Fibroblast of mammary gland (primary cell): ENCODE measurements around the gene LRRC14B.
"Not testable (repeated sequence)": the region's sequence is repeated elsewhere in the genome, so short reads cannot be mapped to it uniquely, and the experiment has no call there.

Experiments used
- DNase-seq: peaks from one replicate; pipeline ENCODE4 v3.0.0-alpha.2; 2010; ENCODE audit warnings: low read depth
- H3K4me3 ChIP-seq: 2 replicates; pipeline ENCODE4 v1.5.1; 2011; ENCODE audit warnings: low read depth, mild to moderate bottlenecking, low read length, moderate library complexity; ENCODE audit not compliant: control insufficient read depth
- CTCF ChIP-seq: conservative IDR thresholded peaks from 2 replicates; pipeline ENCODE4 v1.5.1; 2011; ENCODE audit warnings: low read depth, low read length, inconsistent platforms; ENCODE audit not compliant: control insufficient read depth, insufficient read depth

The LRRC14B gene

GRCh38 chr5:217494-218456 is 26.5 kb downstream of the LRRC14B start, which contains the start of the genes CCDC127 and SDHA:
CCDC127 (minus strand) TSS chr5:218153; CDS start chr5:216849, 1,304 bp downstream.
SDHA (plus strand) TSS chr5:218320; CDS start chr5:218356, 36 bp downstream.
- DNase-seq, result peak; percentile 83
- peak; percentile 19 for TF ChIP-seq CTCF
- H3K4me3 ChIP-seq, result peak within 1 kb of the TSS; percentile 80

- TF ChIP-seq CTCF, result no peak
- DNase-seq, result no peak
- H3K4me3 ChIP-seq, result peak overlapping the region; percentile 80
Observed at GRCh38 chr5:218457-219291, 27.4 kb downstream of the LRRC14B start.

- H3K4me3 ChIP-seq, result peak overlapping the region; percentile 80
- TF ChIP-seq CTCF, result no peak
- DNase-seq, result peak; percentile 64
Observed at GRCh38 chr5:219460-219863, 28.2 kb downstream of the LRRC14B start.

GRCh38 chr5:219991-220390 is 28.7 kb downstream of the LRRC14B start:
- TF ChIP-seq CTCF, result no peak
- H3K4me3 ChIP-seq, result peak overlapping the region; percentile 80
- peak; percentile 22 for DNase-seq

- H3K4me3 ChIP-seq, result not testable (repeated sequence)
- peak; percentile 22 for DNase-seq
Observed at GRCh38 chr5:222951-223715, 31.8 kb downstream of the LRRC14B start.

- no peak for TF ChIP-seq CTCF
Observed at GRCh38 chr5:223791-224190, 32.5 kb downstream of the LRRC14B start.

GRCh38 chr5:225334-225733 is 34.0 kb downstream of the LRRC14B start:
- no peak for TF ChIP-seq CTCF
- DNase-seq, result no peak
- no peak overlapping the region for H3K4me3 ChIP-seq

More at GRCh38 chr5:223791-224190, 32.5 kb downstream of the LRRC14B start:
- no peak overlapping the region for H3K4me3 ChIP-seq
- DNase-seq, result no peak

- DNase-seq, H3K4me3 ChIP-seq: not testable (repeated sequence)
Observed at GRCh38 chr5:227375-227774, 36.1 kb downstream of the LRRC14B start.
